GM18508 (cell line): ENCODE data around the gene PTPRB.

ENCODE experiments used
- ATAC-seq: cut with Tn5 transposase; IDR thresholded peaks from one replicate; pipeline ENCODE4 v1.9.1; 2021; ENCODE audit warnings: moderate number of reproducible peaks; ENCODE audit not compliant: insufficient read depth, unreplicated experiment

The PTPRB gene

DNA sequence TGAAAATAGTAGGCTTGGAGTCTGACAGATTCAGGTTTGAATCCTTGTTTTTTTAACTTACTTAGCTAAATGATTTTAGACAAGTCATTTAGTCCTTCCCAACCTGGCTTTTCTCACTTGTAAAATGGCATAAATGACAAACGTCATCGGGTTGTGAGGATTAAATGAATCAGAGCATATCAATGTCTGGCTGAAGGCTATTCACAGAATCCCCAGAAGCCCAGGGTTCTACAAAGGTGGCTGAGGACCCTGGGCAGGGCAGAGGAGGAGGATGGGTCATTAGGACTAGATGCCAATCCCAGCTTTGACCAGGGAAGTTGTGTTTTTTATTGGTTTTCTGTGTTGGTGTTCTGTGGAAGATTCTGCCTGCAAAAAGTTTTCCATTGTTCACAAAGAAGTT, 7.6 kb upstream of the PTPRB start:
- ATAC-seq: no peak

DNA sequence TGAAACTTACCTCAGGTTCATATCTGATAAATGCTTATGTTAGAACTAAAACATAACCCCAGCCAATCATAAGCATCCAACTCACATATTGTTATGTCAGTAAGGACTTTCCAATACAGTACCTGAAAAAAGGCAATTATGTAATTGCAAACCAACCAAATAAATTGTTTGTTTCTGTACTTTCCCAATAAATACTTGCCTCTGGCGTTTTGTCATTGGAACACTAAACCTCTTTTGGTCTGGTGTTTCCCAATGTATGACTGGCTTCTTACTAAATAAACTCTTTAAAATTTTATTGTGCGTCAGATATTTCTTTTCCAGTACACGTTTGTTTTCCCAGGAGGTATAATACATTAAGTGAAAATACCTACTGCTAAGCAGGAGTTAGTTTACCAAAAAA, 6.7 kb upstream of the PTPRB start:
- no peak for ATAC-seq

DNA sequence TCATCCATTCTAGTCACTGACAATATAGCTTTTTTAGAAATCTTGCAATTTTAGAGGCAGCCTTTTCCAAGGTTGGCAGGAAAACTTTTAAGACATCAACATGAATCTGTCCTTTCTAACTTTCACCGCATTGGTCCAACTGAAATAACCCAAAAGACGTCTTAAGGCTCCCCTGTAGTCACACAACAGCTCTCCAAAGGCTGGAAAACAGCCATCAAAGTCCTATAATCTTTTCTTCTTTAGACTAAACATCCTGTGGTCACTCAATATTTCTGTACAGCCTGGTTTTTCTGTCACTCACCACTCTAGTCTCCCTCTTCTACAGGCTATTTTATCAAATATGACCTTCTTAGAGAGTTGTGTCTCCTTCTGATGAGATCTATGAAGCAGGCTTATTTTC, 4.5 kb upstream of the PTPRB start:
- no peak for ATAC-seq

DNA sequence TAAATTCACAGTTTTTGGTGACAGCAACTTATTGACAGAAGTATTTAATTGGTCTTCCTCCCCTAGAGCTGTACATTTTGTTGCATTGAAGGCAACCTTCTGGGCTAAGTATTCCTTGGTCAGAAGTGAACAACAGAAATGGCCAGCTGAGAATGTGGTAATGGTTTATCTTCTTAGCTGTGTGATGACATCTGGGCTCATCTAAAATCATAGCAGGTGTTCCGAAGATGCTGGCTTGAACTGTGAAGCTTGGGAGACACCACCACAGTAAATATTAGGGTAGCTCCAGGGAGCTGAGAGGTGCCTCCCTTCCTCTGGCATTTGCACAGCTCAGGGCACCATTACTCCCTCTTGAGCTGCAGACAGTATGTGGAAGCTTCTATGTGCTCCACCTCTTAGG, 3.7 kb upstream of the PTPRB start:
- no peak for ATAC-seq

DNA sequence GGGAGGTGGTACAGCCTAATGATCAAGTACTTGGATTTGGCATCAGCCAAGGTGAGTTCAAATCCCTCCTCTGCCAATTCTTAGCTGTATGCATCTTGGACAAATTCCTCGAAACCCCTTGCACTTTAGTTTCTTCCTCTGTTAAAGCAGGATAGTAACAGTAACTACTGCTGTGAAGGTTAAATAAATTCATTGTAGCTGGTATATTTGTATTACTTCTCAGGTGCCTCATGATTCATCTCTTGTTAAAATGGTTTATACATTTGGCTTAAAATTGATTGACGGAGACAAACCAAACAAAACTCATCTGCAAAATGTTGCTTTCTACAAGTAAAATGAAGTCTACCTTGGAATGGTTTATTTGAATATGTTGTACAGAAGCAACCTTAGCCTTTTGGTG, 2.3 kb upstream of the PTPRB start:
- no peak for ATAC-seq

DNA sequence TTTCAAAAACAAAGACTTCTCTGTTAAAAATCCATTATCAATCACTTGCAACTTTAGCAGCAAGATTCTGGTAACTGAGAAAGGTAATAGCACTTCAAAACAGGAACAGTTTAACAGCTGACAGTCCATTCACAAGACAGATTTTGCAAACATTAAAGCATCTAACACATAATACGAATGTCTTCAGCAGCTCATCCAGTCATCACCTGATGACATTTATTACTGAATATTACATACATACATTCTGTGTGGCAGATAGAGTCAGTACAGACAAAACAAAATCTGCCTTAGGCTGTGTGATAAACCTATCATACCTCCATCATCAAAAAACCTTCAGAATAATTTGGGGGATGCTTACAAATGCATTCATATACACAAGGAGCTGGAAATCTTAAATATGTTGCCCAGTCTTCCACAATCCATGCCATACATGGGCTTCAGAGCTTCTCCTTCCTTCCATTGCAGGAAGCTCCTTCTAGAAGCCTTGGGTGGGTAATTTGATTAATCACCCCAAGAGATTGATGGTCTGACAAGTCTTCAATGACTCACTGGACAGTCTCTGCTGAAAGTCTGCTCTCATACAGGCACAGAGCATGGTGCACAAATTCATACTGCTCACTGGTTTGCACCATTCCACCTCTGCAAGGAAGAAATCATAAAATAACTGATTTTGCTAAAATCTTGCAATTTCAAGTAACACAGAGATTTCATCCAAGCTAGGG, 1.6 kb upstream of the PTPRB start:
- no peak for ATAC-seq

DNA sequence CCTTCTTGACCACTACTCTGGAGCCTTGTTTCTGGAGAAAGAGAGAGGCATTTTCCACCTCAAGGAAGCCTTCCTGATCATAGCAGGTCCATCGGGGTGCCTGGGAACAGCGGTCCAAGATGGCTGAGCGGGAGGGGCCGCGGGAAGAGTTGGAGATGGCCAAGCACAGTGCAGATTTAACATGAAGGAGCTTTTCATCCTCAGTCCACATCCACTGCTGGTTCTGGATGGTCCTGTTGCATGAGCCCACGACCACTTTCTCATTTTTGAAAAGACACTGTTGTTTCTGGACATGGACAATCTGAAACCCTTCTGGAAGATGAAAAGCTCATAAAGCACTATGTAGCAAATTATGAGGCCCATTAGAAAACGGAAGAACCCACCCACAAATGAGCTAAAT, 1.5 kb downstream of the PTPRB start:
- ATAC-seq: no peak

DNA sequence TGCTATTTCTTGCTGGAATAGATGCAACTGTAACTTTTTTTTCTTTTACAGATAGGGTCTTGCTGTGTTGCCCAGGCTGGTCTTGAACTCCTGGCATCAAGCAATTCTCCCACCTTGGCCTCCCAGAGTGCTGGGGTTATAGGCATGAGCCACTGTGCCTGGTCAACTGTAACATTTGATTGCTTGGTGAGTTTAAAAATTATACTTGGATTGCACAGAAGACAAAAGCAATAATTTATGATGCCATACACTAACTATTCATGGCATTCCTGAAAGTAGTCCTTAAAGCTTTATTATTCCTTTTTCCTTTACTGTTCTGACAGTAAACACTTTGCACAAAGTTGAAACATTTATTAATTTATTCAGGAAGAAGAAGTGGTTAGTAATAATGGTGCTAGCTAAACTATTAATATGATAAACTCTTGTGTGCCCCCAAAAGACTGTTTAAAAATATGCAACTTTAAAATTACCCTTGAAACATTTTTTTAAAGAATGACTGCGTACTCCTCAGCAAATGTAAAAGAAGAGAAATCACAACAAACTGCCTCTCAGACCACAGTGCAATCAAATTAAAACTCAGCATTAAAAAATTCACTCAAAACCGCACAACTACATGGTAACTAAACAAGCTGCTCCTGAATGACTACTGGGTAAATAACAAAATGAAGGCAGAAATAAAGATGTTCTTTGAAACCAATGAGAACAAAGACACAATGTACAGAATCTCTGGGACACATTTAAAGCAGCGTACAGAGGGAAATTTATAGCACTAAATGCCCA, 8.3 kb downstream of the PTPRB start:
- no peak for ATAC-seq

DNA sequence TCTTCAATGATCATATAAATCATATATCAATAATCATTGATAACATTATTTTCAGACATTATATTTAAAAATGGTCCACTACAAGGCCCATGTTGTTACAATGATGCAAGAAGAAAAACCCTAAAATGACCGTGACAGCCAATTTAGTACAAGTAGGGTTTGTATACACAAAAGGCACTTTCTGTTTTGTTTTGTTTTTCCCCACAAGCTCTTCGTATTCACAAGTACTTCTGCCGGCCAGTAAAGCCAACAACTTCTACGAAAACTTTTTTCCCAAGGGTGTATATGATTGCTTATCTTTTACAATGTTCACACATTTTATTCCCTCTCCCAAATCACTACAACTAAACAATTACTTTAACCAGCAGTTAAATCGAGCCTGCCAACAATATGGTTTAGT, 9.6 kb downstream of the PTPRB start:
- ATAC-seq: no peak

DNA sequence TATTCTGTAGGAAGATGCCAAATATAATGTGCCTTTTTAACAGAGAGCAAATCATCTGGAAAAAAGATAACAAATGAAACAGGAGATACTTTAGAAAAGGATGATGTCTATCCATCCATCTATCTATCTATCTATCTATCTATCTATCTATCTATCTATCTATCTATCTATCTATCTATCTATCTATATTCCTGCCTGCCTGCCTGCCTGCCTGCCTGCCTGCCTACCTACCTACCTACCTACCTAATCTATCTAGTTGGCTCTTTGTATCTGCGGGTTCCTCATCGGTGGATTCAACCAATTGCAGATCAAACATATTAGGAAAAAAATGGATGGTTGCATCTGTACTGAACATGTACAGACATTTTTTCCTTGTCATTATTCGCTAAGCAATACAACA, 11.0 kb downstream of the PTPRB start:
- ATAC-seq: no peak

DNA sequence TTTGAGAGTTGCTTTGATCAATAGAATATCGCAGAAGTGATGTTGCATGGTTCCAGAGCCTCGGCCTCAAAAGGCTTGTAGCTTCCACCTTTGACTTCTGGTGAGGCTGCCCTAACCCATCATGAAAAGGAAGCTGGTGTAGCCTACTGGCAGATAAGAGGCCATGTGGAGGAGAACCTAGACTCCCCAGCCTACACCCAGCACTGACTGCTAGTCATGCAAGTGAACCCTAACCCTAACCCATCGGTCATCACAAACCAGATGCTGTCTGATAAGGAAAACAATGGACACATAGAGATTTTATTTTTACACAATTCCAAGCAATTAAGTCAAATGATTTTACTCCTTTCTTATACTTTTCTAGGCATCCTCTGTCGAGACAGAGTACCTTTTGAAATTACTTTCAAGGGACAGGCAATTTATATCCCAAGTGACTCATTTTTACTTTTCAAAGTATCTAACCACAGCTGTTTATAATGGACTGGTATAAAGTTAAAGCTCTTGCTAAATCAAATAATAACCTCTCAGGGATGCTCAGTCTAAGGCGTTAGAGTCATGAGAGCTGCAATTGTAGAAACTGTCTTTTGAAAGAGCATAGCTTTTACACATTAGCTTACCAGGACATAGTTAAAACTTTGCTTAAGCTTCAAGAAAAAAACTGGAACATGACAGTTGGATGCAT, 17.6 kb downstream of the PTPRB start:
- no peak for ATAC-seq

DNA sequence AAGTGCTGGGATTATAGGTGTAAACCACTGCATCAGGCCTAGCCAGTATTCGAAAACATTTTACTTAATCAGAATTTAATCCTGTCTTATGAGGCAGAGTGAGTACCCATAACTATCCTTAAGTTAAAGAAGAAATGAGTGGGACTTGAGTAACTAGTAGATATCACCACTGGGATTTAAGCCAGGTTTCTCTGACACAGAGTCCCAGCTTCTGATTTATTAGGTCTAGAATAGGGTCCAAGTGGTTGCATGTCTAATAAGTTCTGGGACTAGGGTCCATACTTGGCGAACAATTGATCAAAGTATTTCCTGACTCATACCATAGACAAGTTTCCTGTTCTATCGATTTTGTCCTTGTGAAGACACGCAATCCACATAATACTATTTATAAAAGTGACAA, 18.9 kb downstream of the PTPRB start:
- ATAC-seq: no peak

DNA sequence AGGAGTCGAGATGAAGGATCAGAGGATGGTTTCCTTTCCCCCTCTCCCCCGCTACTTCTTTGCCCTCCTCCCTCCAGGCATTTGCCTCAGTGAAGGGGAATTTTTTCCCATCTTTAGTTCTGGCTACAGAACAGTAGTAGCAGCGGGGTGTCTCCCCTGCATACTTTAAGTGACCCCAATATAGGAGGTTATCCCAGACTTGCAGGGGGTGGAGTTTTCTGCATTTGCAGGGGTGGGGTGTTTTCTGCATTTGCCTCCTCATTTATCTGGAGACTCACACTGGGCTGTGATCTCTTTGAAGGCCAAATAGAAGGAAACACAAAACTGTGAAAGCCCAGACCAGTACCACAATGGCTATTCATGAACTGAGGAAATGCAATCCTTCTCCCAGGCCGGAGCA, 19.8 kb downstream of the PTPRB start:
- ATAC-seq: no peak

DNA sequence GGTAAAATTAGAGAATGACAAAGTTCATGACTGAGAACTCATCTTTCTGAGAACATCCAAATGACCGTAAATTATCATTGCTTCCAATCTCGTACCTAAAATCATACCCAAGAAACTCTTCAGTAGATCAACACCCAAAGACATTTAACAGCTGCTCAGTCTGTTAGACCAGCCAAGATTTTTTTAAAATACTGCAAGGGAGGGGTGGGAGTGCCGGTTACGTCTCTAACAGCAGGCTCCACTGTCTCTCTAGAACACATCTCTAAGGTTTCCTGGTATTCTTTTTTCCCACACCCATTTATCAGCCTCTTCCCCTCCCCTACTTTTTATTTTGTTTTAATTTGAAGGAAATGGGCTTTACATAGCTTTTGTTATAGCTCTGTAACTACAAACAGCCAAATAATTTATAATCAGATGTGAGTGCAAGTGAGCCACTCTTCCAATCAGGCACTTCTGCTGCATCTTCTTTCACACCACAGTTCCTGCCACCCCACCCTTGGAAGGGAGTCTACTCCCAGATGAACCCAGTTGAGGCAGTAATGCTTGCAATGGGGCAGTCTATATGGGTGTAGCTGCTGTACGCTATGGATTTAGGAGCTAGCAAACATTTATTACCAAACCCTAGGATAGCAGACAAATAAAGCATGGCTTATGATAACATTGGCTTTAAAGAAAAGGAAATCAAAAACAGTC, 21.9 kb downstream of the PTPRB start:
- no peak for ATAC-seq

DNA sequence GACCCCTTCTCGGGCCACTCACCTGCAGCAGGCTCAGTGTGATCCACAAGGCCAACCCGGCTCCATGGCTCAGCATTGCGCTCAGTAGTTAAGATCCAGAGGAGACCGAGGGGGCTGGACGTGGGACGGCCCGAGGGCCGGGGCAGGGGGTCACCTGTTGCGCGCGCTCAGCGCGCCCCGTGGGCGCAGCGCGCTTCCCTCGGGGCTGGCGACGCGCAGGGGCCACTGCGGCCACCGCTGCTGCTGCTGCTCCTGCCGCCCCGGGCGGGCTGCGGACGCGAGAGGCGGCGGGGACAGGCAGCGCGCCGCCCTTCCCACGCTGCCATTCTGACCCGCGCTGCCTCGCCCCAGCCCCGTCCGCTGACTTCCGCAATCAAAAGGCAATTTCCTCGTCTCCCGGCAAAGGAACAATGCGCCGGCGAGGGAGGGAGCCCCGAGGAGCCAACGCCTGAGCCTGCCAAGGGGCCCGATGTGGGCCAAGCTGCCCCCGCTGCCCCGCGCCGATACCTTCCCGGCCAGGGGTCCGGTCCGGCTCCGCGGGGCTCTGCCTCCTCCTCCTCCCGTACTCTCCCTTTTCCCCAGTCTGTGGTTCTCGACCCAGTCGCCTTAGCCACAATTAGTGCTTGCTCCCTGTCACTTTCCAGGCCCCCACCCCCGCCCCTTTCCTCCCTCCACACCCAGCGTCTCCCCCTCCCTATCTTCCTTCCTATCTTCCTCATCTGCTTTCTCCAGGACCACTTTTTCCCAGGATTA, 27.3 kb downstream of the PTPRB start:
- no peak for ATAC-seq

DNA sequence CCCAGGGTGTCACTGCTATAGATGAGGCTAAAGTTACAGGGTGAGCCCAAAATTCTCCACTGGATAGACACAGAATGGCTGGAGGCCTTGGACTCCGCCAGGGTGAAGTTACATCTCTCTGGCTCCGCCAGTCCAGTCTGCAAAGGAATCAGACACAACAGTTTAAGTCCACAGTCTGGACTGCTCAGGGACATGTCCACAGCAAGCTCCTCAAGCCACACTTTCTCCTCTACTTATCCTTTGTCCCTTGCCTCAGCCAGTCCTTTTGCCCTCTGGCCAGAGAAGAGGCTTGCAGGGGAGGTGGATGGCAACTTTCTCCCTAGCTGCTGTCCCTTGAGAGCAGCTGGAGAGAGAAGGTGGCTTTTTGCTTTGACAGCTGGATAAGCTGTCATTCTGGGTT, 28.0 kb downstream of the PTPRB start:
- ATAC-seq: no peak

DNA sequence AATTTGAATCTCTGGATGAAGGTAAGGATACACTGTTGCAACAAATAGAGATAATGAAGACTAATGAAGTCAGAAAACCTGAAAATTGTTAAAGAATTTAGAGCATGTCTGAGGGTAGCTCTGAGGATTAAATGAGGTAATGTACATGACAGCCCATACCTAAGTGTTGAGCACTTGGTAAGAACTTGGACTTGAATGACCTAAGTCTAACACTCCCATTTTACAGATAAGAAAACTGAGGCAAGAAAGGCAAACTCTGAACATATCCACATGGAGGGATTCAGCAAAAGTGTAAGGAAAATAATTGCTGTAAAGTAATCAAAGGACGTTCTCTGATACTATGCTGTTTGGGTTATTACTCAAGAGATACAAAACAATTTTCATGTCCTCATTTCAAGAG, 29.0 kb downstream of the PTPRB start:
- no peak for ATAC-seq

DNA sequence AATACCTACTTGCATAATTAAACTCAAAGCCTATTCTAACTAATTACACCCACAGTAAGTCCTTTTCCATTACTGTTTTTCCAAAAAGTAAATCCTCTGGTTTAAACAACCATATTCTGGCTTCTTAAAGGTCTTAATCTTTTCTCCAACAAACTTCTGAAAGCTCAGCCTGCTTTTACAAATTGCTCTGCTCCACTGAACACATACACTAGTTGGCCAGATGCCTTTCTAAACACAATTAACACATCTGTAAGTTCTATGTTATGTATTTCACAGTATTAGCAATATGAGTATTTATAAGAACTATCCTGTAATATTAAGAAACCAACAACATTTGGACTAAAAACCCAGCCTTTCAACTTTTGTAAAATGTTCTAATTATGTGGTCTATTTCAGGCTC, 30.1 kb downstream of the PTPRB start:
- ATAC-seq: no peak

DNA sequence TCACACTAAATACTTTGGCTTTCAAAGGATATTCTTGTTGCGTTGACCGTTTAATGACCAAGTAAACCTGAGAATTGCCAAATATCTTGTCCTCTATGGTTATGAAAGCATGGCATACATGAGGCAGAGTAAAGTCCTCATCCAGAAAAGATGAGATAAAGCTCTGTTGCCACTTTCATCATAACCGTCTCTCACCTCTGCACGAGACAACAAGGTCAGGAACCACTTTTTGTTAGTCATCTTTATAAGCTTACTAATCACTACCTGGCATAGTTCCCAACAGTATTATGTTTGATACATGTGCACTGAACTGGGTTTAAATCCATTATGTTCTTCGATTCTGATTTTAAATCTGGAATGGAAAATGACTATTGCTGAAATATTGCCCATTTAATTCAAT, 31.3 kb downstream of the PTPRB start:
- no peak for ATAC-seq

DNA sequence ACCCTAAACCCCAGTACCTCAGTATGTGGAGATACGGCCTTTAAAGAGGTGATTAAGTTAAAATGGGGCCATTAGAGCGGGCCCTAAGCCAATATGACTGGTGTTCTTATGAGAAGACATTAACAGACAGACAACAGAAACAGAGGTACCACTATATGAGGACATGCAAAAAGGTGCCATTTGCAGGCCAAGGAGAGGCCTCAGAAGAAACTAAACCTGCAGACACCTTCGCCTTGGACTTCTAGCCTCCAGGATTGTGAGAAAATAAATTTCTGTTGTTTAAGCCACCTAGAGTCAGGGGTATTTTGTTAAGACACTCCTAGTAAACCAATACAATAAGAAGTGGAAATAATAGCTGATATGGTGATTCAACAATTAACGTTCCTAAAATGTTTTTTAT, 32.6 kb downstream of the PTPRB start:
- ATAC-seq: no peak
